PC-3 (cell line): ENCODE measurements around the gene AFF3. TPM values are rescaled to one million over a fixed set of nuclear protein-coding genes. Genes with fewer than 3 reads are reported as not detected.
"Not testable (repeated sequence)": the region's sequence is repeated elsewhere in the genome, so short reads cannot be mapped to it uniquely, and the experiment has no call there.

Experiments used
- ATAC-seq: fragments of 200-7000 bp; cut with Tn5 transposase; 2 replicates; pipeline ENCODE4 v1.9.1; 2020; ENCODE audit warnings: mild to moderate bottlenecking, moderate library complexity
- BruUV-seq: library from RNA; stranded (reverse); fragments of 400-500 nt; replicated peaks from 2 replicates; lab custom pipeline; 2021; lab: Mats Ljungman, UMichigan
- CTCF ChIA-PET: fragments of 300-600 bp; sonication (Branson Sonifier 250); formaldehyde crosslinking; loops from one replicate; lab custom pipeline; 2022; ENCODE audit warnings: antibody characterized with exemption; lab: Charles Lee
- POLR2A ChIA-PET: fragments of 300-600 bp; sonication (Branson Sonifier 250); formaldehyde crosslinking; loops from one replicate; lab custom pipeline; 2022; ENCODE audit warnings: antibody characterized with exemption; ENCODE audit not compliant: unreplicated experiment; lab: Charles Lee
- DNase-seq: peaks from one replicate; pipeline ENCODE4 v3.0.0-alpha.2; 2015
- H2AFZ ChIP-seq: fragments of 300-600 bp; sonication (generic); 2 replicates; pipeline ENCODE4 v1.6.0; 2016; ENCODE audit warnings: antibody characterized with exemption, low read length
- H3F3A ChIP-seq: fragments of 300-600 bp; sonication (generic); one replicate; pipeline ENCODE4 v1.6.0; 2017; ENCODE audit warnings: antibody characterized with exemption, low read length, control low read depth, mild to moderate bottlenecking; ENCODE audit not compliant: unreplicated experiment
- H3K27ac ChIP-seq: fragments of 300-600 bp; sonication (generic); 2 replicates; pipeline ENCODE4 v1.5.1; 2016; ENCODE audit warnings: mild to moderate bottlenecking, low read length
- H3K27me3 ChIP-seq: fragments of 300-600 bp; sonication (generic); 2 replicates; pipeline ENCODE4 v1.6.1; 2016; ENCODE audit warnings: low read length, mixed read lengths
- H3K36me3 ChIP-seq: fragments of 300-600 bp; sonication (generic); 2 replicates; pipeline ENCODE4 v1.6.1; 2016; ENCODE audit warnings: low read depth, mixed run types, low read length, mixed read lengths
- H3K4me1 ChIP-seq: fragments of 300-600 bp; sonication (generic); 2 replicates; pipeline ENCODE4 v1.5.1; 2016; ENCODE audit warnings: low read length; ENCODE audit not compliant: insufficient read depth
- H3K4me2 ChIP-seq: fragments of 300-600 bp; sonication (generic); 2 replicates; pipeline ENCODE4 v1.6.0; 2016; ENCODE audit warnings: low read length
- H3K4me3 ChIP-seq: fragments of 300-600 bp; sonication (generic); 2 replicates; pipeline ENCODE4 v1.5.1; 2016; ENCODE audit warnings: mild to moderate bottlenecking, low read length, mixed read lengths
- H3K79me2 ChIP-seq: fragments of 300-600 bp; sonication (generic); 2 replicates; pipeline ENCODE4 v1.6.1; 2017; ENCODE audit warnings: low read length, mixed read lengths
- H3K9ac ChIP-seq: fragments of 300-600 bp; sonication (generic); 2 replicates; pipeline ENCODE4 v1.6.0; 2016; ENCODE audit warnings: mild to moderate bottlenecking, low read length
- H3K9me2 ChIP-seq: fragments of 300-600 bp; sonication (generic); replicated peaks from 2 replicates; pipeline ENCODE4 v1.6.1; 2016; ENCODE audit warnings: mixed run types, low read length, mixed read lengths
- H3K9me3 ChIP-seq: fragments of 300-600 bp; sonication (generic); 2 replicates; pipeline ENCODE4 v1.6.1; 2016; ENCODE audit warnings: low read length, mixed read lengths
- H4K20me1 ChIP-seq: fragments of 300-600 bp; sonication (generic); 2 replicates; pipeline ENCODE4 v1.6.1; 2016; ENCODE audit warnings: low read length, mixed read lengths
- CTCF ChIP-seq: fragments of 300-600 bp; sonication (generic); conservative IDR thresholded peaks from 2 replicates; pipeline ENCODE4 v1.5.1; 2017; ENCODE audit warnings: antibody characterized with exemption, low read depth, mild to moderate bottlenecking, low read length
- EZH2 ChIP-seq: fragments of 300-600 bp; sonication (generic); IDR thresholded peaks from one replicate; pipeline ENCODE4 v1.6.1; 2017; ENCODE audit warnings: antibody characterized with exemption, mild to moderate bottlenecking, low read length; ENCODE audit not compliant: unreplicated experiment
- EZH2phosphoT487 ChIP-seq: fragments of 300-600 bp; sonication (generic); IDR thresholded peaks from 2 replicates; pipeline ENCODE4 v1.6.1; 2018; ENCODE audit warnings: mild to moderate bottlenecking, antibody characterized with exemption, low read length, borderline replicate concordance
- intact Hi-C: fragments of 100-400 bp; cut with micrococcal nuclease; formaldehyde crosslinking; loops from 2 replicates; pipeline ENCODE4 v1.9.0; 2023
- total RNA-seq: library from RNA; depleted of rRNA; stranded (reverse); fragments of >200 nt; gene quantifications from 2 replicates; pipeline ENCODE4 v1.2.3, GENCODE V29; 2014

The AFF3 gene
- total RNA-seq, 1 experiment from 2014 or later: 0.04 TPM

- H3K4me3 ChIP-seq, H4K20me1 ChIP-seq, H3K9me2 ChIP-seq, CTCF ChIA-PET, H3K27ac ChIP-seq, BruUV-seq, ATAC-seq, DNase-seq, H3K9ac ChIP-seq, H3K79me2 ChIP-seq, H3K36me3 ChIP-seq, H3K9me3 ChIP-seq, H2AFZ ChIP-seq, POLR2A ChIA-PET, H3K27me3 ChIP-seq, intact Hi-C loops, H3K4me2 ChIP-seq, H3F3A ChIP-seq, H3K4me1 ChIP-seq: not testable (repeated sequence)
Observed at GRCh38 chr2:100083421-100084216, 58.8 kb downstream of the AFF3 start.

GRCh38 chr2:100082302-100082978 lies 60.0 kb downstream of the AFF3 start:
- DNase-seq, intact Hi-C loops, ATAC-seq, H4K20me1 ChIP-seq, H3F3A ChIP-seq, H3K4me2 ChIP-seq, H3K4me1 ChIP-seq, POLR2A ChIA-PET, H3K9ac ChIP-seq, BruUV-seq, H3K27ac ChIP-seq, H3K4me3 ChIP-seq, H2AFZ ChIP-seq, H3K79me2 ChIP-seq, H3K27me3 ChIP-seq, H3K9me2 ChIP-seq, H3K9me3 ChIP-seq, H3K36me3 ChIP-seq, CTCF ChIA-PET: not testable (repeated sequence)

GRCh38 chr2:100077935-100078334 lies 64.5 kb downstream of the AFF3 start:
- TF ChIP-seq CTCF (no peak), EZH2phosphoT487 (no peak), EZH2 (no peak)
- Histone ChIP-seq H2AFZ (no peak overlapping the region), H3K4me3 (no peak overlapping the region), H3K4me2 (no peak overlapping the region), H4K20me1 (no peaks in the 10 kb centered on the region), H3K9me2 (no peaks in the 10 kb centered on the region), H3K27ac (no peak overlapping the region), H3K9me3 (no peaks in the 10 kb centered on the region), H3K79me2 (no peaks in the 10 kb centered on the region), H3F3A (no peaks in the 10 kb centered on the region), H3K9ac (no peak overlapping the region), H3K4me1 (no peaks in the 10 kb centered on the region), H3K36me3 (no peaks in the 10 kb centered on the region), H3K27me3 (peaks cover 16% of the 10 kb centered on the region)
- POLR2A ChIA-PET: no interaction called here
- BruUV-seq: no TSS peak
- intact Hi-C loops: no loop called here
- CTCF ChIA-PET: no interaction called here
- no peak for ATAC-seq
- DNase-seq: no peak
